HG03521 (cell line): ENCODE data around the gene POLD3.
"Not testable (repeated sequence)": the region's sequence is repeated elsewhere in the genome, so short reads cannot be mapped to it uniquely, and the experiment has no call there.

Experiments used
- ATAC-seq: cut with Tn5 transposase; IDR thresholded peaks from one replicate; pipeline ENCODE4 v1.9.1; 2021; ENCODE audit warnings: mild to moderate bottlenecking, moderate library complexity; ENCODE audit not compliant: unreplicated experiment

Gene POLD3

DNA sequence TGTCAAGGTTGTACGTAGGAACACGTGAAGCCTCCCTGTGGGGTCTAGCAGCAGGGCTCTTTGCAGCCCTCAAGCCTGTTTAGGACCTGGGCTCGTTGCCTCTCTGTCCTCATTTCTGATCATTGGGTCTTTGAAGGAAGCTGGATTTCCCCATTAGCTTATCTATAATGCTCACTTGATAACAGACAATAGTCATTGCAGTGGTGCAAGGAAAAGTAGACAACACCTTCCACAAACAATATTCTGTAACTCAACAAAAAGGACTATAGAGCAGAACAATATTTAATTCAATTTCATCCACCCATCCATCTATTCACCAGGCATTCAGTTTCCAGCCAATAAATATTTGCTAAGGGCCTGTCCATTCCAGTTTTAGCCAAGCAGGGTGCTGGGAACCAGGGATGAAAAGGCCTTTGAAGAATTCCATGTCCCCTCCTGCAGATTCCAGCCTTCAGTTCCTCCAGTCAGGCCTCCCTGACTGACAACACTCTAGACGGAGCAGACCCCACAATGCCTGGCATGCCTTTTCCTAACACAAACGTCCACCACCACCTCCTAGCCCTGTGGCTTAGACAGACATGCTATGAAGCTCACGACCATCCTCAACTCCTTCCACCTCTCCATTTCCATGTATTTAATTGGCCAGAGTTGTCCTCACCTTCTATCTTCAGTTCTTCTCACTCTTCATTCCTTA lies 12.7 kb upstream of the POLD3 start:
- ATAC-seq: no peak

DNA sequence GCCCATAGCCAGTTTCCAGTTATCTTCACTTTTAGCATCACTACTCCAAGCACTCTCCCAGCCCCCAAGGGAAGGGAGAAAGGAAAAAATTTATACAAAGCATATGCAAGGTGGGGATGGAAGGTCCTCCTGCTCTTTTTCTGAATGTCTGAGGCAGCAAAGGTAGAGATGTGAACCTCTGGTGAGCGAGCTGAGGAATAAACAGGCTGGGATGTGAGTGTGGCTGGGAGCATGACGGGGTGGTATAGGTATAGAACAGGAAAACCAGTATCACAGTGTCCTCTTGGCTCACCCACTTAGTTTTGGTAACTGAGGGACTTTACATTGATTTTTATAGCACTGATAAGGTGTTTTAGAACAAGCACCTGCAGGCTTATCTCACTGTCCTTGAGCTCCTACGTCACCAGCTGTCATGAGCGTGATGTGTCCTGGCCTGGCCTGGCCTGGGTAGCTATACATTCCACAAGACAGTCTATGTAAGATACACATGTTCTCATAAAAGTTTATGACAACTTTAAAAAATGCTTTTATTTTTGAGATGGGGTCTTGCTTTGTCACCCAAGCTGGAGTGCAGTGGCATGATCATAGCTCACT lies 10.3 kb upstream of the POLD3 start:
- no peak for ATAC-seq

DNA sequence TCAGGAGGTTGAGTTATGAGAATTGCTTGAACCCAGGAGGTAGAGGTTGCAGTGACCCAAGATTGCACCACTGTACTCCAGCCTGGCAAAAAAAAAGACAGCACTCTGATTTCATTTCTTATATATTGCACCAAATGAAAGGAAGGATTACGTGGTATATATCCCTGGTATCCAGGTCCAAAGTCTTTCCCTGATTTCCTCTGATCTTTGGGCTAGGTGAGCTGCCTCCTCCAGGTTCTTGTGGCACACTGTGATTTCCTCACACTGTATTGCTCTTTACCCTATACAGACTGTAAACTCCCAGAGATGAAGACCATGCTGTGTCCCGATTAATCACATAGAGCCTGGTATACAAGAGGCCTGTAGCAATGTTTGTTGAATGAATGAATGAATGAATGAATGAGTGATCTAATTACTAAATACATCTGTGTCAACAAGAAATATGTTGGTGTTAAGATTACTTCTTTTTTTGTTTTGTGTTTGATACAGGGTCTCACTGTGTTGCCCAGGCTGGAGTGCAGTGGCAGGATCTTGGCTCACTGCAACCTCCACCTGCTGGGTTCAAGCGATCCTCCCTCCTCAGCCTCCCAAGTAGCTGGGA lies 9.3 kb upstream of the POLD3 start:
- no peak for ATAC-seq

DNA sequence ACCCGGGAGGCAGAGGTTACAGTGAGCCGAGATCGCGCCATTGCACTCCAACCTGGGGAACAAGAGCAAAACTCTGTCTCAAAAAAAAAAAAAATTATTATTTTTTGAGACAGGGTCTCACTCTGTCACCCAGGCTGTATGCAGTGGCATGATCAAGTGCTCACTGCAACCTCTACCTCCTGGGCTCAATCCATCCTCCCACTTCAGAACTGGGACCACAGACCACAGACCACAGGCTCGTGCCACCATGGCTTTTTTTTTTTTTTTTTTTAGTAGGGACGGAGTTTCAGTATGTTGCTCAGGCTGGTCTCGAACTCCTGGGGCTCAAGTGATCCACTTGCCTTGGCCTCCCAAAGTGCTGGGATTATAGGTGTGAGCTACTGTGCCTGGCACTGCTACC lies 1.9 kb upstream of the POLD3 start:
- ATAC-seq: not testable (repeated sequence)

DNA sequence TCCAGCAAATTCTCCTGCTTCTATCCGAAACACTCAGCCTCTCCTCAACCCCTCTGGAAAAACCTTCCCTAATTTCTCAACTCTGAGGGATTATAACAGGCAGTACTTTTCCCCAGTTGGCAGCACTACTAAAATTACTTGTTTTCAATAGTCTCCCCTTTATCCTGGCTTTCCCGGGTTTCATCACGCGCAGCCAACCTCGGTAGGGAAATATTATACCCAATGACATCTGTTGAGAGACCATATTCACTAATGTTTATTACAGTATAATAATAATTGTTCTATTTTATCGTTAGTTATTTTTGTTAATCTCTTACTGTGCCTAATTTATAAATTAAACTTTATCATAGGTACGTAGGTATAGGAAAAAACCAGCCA lies 330 bp upstream of the POLD3 start:
- ATAC-seq: no peak

DNA sequence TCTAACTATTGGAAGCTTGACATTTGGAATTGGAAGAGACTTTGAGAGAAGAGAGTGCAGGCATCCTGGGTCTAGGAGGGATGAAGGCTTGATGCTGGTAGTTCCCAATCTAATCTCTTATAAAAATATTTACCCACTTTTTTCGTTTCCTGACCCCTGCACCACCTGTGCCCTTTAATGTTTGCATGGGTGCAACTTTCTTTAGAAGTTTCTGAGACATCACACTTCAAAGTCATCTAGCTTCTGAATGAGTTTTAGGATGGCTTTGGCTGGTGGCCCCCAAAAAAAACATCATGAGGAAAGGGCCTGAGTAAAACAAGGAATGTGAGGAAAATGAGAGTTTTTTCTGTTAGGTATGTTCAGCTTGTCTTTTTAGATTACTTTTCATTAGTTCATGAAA lies 1.1 kb downstream of the POLD3 start:
- ATAC-seq: no peak

DNA sequence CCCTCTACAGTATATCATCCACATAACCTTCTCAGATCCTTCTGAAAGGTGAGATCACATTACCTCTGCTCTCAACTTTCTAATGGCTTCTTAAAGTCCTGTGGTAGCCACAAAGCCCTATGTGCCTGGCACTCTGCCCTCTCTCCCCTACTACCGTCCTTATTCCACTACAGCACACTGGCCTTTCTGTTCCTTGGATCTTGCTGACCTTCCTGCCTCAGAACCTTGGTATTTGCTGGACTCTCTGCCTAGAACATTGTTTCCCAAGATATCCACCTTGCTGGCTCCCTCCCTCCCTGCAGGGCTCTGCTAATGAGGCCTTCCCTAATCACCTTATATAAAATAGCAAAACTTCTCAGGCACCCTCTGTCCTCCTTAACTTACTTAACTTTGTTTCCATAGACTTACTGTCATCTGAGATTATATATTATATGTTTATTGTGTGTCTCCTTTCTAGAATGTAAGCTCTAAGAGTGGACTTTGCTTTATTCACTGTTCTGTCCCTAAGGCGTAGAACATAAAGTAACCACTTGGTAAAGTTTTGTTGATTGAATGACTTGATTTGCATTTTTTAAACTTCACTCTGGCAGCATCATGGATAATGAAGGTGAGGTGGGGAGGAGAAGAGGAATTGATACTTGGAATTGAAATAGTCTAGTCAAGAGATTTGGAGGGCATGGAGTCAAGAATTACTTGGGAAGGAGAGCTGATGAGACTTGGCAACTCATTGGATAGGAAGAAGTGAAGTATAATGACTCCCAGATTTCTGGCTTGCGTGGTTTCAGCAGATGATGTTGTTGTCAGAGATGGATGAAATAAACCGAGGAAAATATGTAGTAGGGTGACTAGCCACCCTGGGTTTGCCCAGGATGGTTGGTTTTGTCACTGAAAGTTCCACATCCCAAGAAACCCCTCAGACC lies 10.5 kb downstream of the POLD3 start:
- no peak for ATAC-seq

DNA sequence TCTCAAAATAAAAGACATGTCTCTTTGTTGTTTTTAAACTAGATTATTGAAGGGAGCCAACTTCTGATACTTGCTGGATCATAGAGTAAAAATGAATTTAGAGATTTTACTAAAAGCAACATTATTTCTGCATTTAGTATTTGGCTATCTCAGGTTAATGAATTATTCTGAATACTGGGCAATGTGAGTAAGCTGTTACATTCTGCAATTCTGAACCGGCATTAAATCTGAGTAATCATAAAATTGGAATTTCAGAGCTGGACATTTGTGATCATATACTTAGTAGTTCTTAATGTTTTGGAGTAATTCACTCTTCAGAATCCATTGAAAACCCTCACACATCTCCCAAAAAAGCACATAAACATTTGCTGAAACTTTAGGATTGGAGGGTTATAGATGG lies 11.5 kb downstream of the POLD3 start:
- no peak for ATAC-seq

DNA sequence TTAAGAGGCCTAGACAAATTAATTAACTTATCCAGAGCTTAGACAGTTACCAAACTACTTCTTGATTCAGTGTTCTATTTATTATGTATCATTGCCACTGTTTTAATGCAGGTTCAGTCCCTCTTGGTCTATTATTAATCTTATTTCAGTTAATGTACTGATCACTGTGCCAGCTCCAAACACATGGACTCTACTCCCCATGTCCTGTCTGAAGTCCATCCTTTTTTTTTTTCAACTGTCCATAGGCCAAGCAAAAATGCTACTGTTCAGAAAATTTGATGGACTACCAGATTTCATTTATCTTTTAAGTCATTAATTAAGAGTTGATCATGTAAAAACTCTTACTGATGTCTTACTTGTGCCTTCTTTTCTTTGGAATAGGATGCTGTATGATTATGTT lies 11.9 kb downstream of the POLD3 start:
- ATAC-seq: no peak

DNA sequence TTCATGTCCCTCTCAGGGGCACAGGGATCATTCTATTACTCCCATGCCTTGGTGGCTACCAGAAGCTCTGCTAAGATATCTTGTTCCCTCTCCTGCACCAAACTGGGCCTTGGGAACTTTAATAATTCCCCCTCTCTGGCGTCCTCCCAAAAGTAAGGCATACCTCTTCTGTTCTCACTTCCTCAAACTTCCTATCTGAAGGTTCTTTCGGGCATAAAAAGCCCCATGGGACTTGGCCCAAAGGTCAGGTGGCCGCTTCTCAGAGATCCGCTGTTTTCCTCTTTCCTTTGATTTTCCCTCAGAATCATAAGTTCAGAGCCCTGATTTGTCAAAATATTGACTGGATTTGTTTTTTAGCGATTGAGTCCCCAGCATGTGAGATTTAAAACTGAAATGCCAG lies 13.0 kb downstream of the POLD3 start:
- no peak for ATAC-seq

DNA sequence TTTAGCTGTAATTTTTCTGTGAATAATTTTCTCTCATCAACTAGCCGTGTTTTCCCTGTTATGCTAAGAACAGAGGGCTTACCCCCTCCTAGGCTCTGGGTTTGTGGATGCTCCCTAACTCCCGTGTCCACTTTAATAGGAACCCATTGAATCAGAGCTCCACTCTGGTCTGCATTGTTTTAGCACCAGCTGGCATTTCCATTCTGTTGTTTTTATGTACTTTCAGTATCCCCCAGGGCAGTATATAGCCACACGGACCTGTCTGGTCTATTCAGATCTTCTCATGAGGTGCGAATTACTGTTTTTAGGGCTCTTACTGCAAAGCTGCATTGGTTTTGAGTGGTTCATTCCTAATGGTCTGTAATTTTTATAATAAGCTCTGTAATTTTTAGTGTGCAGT lies 16.0 kb downstream of the POLD3 start:
- ATAC-seq: no peak

DNA sequence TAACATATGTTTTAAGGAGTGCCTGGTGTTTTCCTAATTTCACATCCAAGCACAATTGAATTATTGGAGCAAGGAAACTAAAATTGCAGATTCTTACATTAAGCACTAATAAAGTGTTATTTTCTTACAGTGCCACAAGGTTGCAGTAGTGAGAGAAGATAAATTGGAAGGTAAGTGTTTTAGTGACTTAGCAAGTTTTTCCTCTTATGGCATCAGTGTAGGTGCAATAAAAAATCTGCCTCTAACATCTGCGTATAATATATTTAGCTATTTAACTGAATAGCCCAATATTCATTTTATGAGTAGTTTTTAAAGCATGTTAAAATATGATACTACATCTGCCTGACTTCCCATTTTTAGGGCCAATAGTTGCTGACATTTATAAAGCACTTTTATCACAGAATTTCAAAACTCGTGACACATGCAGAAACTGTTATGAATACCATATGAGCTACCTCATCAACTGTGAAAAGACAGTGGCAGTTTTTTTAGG lies 19.0 kb downstream of the POLD3 start:
- no peak for ATAC-seq

DNA sequence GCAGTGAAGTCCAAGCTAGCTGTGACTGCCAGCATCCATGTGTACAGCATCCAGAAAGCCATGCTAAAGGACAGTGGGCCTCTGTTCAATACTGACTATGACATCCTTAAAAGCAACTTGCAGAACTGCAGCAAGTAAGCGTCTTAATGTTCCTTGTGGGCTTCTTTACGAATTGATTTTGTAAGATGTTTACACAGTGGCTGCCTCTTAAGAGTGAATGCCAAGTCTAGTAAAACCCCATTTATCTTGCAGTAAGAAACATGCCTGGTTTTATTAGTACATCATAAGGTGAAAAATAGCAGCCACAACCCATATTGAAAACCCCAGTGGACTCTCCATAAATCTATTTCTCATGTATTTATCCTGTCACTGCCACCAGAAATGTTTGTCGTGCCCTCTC lies 20.5 kb downstream of the POLD3 start:
- ATAC-seq: no peak

DNA sequence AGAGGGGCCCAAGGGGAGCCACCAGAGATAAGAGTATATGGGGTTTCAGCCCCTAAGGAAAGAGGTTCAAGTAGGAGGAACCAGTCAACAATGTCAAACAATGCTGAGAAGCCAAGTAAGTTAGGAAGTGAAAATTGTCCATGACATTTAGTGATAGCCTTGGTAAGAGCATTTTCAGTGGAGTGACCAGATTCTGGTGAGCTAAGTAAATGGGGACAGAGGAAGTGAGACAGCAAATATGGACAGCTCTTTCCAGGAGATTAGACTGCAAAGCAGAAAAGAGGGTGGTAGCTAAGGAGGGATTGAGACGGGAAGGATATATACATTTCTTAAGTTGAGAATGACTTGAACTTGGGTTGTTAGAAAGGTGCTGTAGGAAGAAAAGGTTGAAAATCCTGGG lies 22.9 kb downstream of the POLD3 start:
- no peak for ATAC-seq

DNA sequence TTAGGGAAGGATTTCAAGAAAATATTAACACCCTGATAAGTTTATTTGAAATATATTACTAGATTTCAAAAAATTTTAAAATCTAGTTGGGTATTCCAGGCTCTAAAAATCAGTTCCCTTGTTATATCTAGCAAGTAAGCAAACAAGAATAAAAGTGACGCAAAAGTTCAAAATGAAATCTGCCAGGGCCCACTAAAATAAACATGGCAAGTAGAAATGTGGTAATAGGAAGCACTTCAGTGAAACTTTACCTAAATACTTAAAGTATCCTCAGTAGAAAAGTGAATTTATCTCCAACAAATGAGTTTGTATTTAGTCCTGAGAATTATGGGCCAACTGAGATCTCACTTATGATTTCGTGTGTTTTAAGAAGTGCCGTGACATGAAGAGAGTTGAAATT lies 23.6 kb downstream of the POLD3 start:
- ATAC-seq: no peak

DNA sequence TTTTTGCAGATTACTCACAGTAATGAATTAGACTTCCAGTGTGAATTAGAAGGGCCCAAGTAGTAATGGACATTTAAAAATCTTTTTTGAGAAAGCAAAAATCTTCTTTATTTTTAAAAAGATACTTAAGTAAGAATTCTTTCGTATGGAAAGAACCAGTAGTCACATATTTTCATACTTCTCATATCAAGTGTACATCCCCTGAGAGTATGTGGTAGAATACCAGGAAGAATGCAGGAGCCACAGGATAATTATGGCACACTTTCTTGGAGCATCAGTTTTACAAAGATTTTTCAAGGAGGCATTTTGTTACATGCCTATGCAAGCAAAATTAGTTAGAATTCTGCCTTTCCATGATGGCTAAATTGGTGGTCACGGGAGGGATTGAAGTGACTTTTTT lies 28.1 kb downstream of the POLD3 start:
- no peak for ATAC-seq

DNA sequence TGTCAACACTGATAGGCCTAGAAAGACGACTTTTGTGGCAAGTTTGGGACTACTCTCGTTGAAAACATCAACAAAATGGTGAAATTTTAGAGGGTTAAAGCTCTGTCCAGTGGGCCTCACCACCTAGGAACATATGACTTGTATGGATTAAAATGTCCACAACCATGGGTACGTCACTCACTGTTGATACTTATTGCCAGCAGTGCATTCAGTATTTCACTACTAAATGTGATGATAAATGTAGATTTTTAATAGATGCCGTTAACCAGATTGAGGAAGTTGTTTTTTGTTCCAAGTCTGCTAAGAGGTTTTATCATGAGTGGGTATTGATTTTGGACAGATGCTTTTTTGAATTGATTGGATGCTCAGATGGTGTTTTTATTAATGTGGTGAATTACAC lies 33.7 kb downstream of the POLD3 start:
- no peak for ATAC-seq

DNA sequence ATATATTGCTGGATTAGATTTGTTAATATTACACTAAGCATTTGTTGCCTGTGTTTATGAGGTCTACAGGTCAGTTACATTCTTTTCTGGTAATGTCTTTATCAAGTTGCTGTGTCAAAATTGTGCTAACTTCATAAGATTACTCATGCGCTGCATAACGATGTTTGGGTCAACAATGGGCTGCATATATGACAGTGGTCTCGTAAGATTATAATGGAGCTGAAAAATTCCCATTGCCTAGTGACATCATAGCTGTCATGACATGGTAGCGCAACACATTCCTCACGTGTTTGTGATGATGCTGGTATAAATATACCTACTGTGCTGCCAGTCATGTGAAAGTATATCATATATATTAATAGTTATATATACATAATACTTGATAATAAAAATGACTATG lies 34.2 kb downstream of the POLD3 start:
- ATAC-seq: no peak

DNA sequence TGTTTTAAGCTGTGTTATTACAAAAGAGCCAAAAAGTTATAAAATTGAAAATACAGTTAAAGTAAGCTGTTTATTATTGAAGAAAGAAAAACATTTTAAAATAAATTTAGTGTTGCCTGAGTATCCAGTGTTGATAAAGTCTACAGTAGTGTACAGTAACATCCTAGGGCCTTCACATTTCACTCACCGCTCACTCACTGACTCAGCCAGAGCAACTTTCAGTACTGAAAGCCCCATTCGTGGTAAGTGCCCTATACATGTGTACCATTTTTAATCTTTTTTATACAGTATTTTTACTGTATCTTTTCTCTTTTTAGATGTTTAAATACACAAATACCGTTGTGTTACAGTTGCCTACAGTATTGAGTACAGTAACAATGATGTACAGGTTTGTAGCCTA lies 35.0 kb downstream of the POLD3 start:
- no peak for ATAC-seq

DNA sequence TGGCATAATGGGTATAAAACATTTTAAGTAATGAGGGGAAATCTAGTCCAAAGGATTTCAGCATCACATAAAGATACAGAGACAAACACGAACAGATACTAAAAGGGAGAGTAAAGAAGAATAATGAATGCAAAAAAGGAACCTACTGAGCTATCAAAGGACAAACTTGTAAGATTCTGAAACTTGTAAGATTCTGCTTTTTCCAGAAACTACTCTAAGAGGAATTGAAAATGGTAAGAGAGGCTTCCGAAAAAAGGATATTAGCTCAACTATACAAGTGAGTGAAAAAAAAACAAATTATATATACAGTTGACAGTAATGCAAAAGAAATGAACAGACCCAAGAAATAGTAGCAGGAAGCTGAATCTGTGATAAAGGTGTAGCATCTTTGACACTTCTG lies 37.7 kb downstream of the POLD3 start:
- ATAC-seq: no peak
